Measurements from ENCODE around the gene GYG2.
"Not testable (repeated sequence)": the region's sequence is repeated elsewhere in the genome, so short reads cannot be mapped to it uniquely, and the experiment has no call there.

GYG2 gene

GRCh38 chrX:2903366-2903765 is 74.6 kb downstream of the GYG2 start:
- DNase-seq (ENCODE audit: low spot score), result no peak

- DNase-seq (ENCODE audit: low spot score), result no peak
Measured at GRCh38 chrX:2907295-2907694, 78.6 kb downstream of the GYG2 start.

GRCh38 chrX:2908125-2908685 is 79.5 kb downstream of the GYG2 start:
- DNase-seq (ENCODE audit: low spot score), result no peak

- DNase-seq (ENCODE audit: low spot score), result no peak
Measured at GRCh38 chrX:2910109-2910508, 81.4 kb downstream of the GYG2 start.

GRCh38 chrX:2913118-2913517 is 84.4 kb downstream of the GYG2 start:
- DNase-seq (ENCODE audit: low spot score), result no peak

- DNase-seq (ENCODE audit: low spot score), result no peak
Measured at GRCh38 chrX:2917767-2918166, 89.0 kb downstream of the GYG2 start.

- no peak for DNase-seq (ENCODE audit: low spot score)
Measured at GRCh38 chrX:2921193-2921592, 92.5 kb downstream of the GYG2 start.

- DNase-seq (ENCODE audit: low spot score), result no peak
Measured at GRCh38 chrX:2921750-2922149, 93.0 kb downstream of the GYG2 start.

- DNase-seq (ENCODE audit: low spot score), result no peak
Measured at GRCh38 chrX:2924151-2924550, 95.4 kb downstream of the GYG2 start.

- not testable (repeated sequence) for DNase-seq (ENCODE audit: low spot score)
Measured at GRCh38 chrX:2926255-2926654, 97.5 kb downstream of the GYG2 start.

GRCh38 chrX:2926664-2927275 is 98.0 kb downstream of the GYG2 start:
- DNase-seq (ENCODE audit: low spot score), result no peak

- no peak for DNase-seq (ENCODE audit: low spot score)
Measured at GRCh38 chrX:2928191-2928582, 99.5 kb downstream of the GYG2 start.

GRCh38 chrX:2928583-2929434 is 100.1 kb downstream of the GYG2 start, which contains the start of gene ARSD:
ARSD (minus strand) TSS chrX:2929339; CDS start chrX:2929275, 64 bp downstream.
- peak; percentile 28 for DNase-seq (ENCODE audit: low spot score)

- DNase-seq (ENCODE audit: low spot score), result no peak
Measured at GRCh38 chrX:2931155-2931554, 102.4 kb downstream of the GYG2 start.

- no peak for DNase-seq (ENCODE audit: low spot score)
Measured at GRCh38 chrX:2931612-2932011, 102.9 kb downstream of the GYG2 start.

Data from CD4-positive, alpha-beta T cell treated with Interleukin-15 for 4 hours (primary cell).